ENCODE data around the gene NDUFS4. TPM values are rescaled to one million over a fixed set of nuclear protein-coding genes. Genes with fewer than 3 reads are reported as not detected.

NDUFS4 gene
- total and polyA plus RNA-seq, 3 donors from 2014 or later, result 63.9 to 98.9 (median 78.9) TPM

GRCh38 chr5:53671447-53671846 lies 111.0 kb downstream of the NDUFS4 start:
- no peaks in the 10 kb centered on the region for H3K4me1 ChIP-seq
- H3K36me3 ChIP-seq (ENCODE audit: low read depth, missing control alignments), result no peaks in the 10 kb centered on the region
- TF ChIP-seq CTCF (IDR thresholded peaks at IDR 0.05) (no peak), POLR2A (IDR thresholded peaks at IDR 0.05) (no peak)
- no peak for DNase-seq
- WGBS, 2 donors, result 73 to 83% methylated on average over 3 of the region's 3 CpGs
- H3K9me3 ChIP-seq, result no peaks in the 10 kb centered on the region
- no peak overlapping the region for H3K27ac ChIP-seq
- intact Hi-C loops (cut with DNase I; ENCODE audit: low total_unique reads), result no loop called here
- H3K27me3 ChIP-seq, result no peaks in the 10 kb centered on the region
- H3K4me3 ChIP-seq, result no peak overlapping the region

- H3K36me3 ChIP-seq (ENCODE audit: low read depth, missing control alignments), result no peaks in the 10 kb centered on the region
- no peak overlapping the region for H3K4me3 ChIP-seq
- H3K27me3 ChIP-seq, result no peaks in the 10 kb centered on the region
- H3K4me1 ChIP-seq, result no peaks in the 10 kb centered on the region
- H3K9me3 ChIP-seq, result no peaks in the 10 kb centered on the region
- no peak for DNase-seq
- intact Hi-C loops (cut with DNase I; ENCODE audit: low total_unique reads), result no loop called here
- no peak overlapping the region for H3K27ac ChIP-seq
- TF ChIP-seq POLR2A (IDR thresholded peaks at IDR 0.05) (no peak), CTCF (IDR thresholded peaks at IDR 0.05) (no peak)
- 84% methylated on average over 1 of the region's 1 CpG for WGBS, 2 donors
These were observed 113.7 kb downstream of the NDUFS4 start for GRCh38 chr5:53674121-53674520.

- H3K27ac ChIP-seq, result no peak overlapping the region
- no peaks in the 10 kb centered on the region for H3K4me1 ChIP-seq
- intact Hi-C loops (cut with DNase I; ENCODE audit: low total_unique reads), result no loop called here
- DNase-seq, result no peak
- no peaks in the 10 kb centered on the region for H3K9me3 ChIP-seq
- H3K4me3 ChIP-seq, result no peak overlapping the region
- no peaks in the 10 kb centered on the region for H3K36me3 ChIP-seq (ENCODE audit: low read depth, missing control alignments)
- TF ChIP-seq CTCF (IDR thresholded peaks at IDR 0.05) (no peak), POLR2A (IDR thresholded peaks at IDR 0.05) (no peak)
- WGBS, 2 donors, result 80 to 85% methylated on average over 3 of the region's 3 CpGs
- H3K27me3 ChIP-seq, result no peaks in the 10 kb centered on the region
These were observed 117.2 kb downstream of the NDUFS4 start for GRCh38 chr5:53677632-53678031.

GRCh38 chr5:53678981-53679660 lies 118.7 kb downstream of the NDUFS4 start:
- 77 to 80% methylated on average over 3 of the region's 3 CpGs for whole genome bisulfite sequencing, 2 donors
- no peaks in the 10 kb centered on the region for H3K4me1 ChIP-seq
- H3K4me3 ChIP-seq, result no peak overlapping the region
- no peak overlapping the region for H3K27ac ChIP-seq
- TF ChIP-seq POLR2A (IDR thresholded peaks at IDR 0.05) (no peak), CTCF (IDR thresholded peaks at IDR 0.05) (no peak)
- no peaks in the 10 kb centered on the region for H3K9me3 ChIP-seq
- intact Hi-C loops (cut with DNase I; ENCODE audit: low total_unique reads), result no loop called here
- no peaks in the 10 kb centered on the region for H3K27me3 ChIP-seq
- H3K36me3 ChIP-seq (ENCODE audit: low read depth, missing control alignments), result no peaks in the 10 kb centered on the region
- DNase-seq, result no peak

GRCh38 chr5:53681079-53681478 lies 120.6 kb downstream of the NDUFS4 start:
- no peaks in the 10 kb centered on the region for H3K27me3 ChIP-seq
- intact Hi-C loops (cut with DNase I; ENCODE audit: low total_unique reads), result no loop called here

More at GRCh38 chr5:53681079-53681478, 120.6 kb downstream of the NDUFS4 start:
- DNase-seq, result no peak
- Histone ChIP-seq H3K4me1 (no peaks in the 10 kb centered on the region), H3K4me3 (no peak overlapping the region), H3K36me3 (ENCODE audit: low read depth, missing control alignments) (no peaks in the 10 kb centered on the region), H3K27ac (no peak overlapping the region), H3K9me3 (no peaks in the 10 kb centered on the region)
- WGBS, 2 donors, result 94 to 100% methylated on average over 1 of the region's 1 CpG
- TF ChIP-seq CTCF (IDR thresholded peaks at IDR 0.05) (no peak), POLR2A (IDR thresholded peaks at IDR 0.05) (no peak)

Measured in testis (tissue), 3 donors.